Colonic mucosa (tissue), 4 donors: ENCODE results near the gene WDR77. TPM values are rescaled to one million over a fixed set of nuclear protein-coding genes. Genes with fewer than 3 reads are reported as not detected.

Experiments
- DNase-seq: peaks from one replicate; pipeline ENCODE4 v3.0.0-alpha.2; 2020
- H3K27ac ChIP-seq: fragments of 200-600 bp; one replicate; pipeline ENCODE4 v1.8.0; 2021
- H3K27me3 ChIP-seq: fragments of 200-600 bp; one replicate; pipeline ENCODE4 v1.8.0; 2021
- H3K36me3 ChIP-seq: fragments of 200-600 bp; one replicate; pipeline ENCODE4 v1.8.0; 2021
- H3K4me1 ChIP-seq: fragments of 200-600 bp; one replicate; pipeline ENCODE4 v1.8.0; 2021; ENCODE audit warnings: mild to moderate bottlenecking
- H3K4me3 ChIP-seq: fragments of 200-600 bp; one replicate; pipeline ENCODE4 v1.8.0; 2021
- H3K9ac ChIP-seq, 2 donors: one replicate each; pipeline ENCODE4 v1.7.0; 2013; ENCODE audit warnings: control low read depth in 2 of 2, low read depth in 2 of 2, low read length in 2 of 2
- H3K9me3 ChIP-seq: fragments of 200-600 bp; one replicate; pipeline ENCODE4 v1.8.0; 2021
- intact Hi-C: fragments of 100-400 bp; cut with DNase I; formaldehyde crosslinking; loops from one replicate; pipeline ENCODE4 v1.14.1; 2022
- total RNA-seq, 2 donors: library from RNA; stranded (reverse); fragmentation: NEBNext Ultra II Directional in 1 of 2; extraction: Animal tissue kit (Norgen Biotek cat#: 25700) in 1 of 2; gene quantifications; one replicate each; pipeline ENCODE4 v1.2.1, GENCODE V29; 2021
- TF ChIP-seq, protein P1 (sequence below): fragments of 200-600 bp; IDR thresholded peaks from one replicate; pipeline ENCODE4 v1.8.0; 2022; ENCODE audit warnings: antibody characterized with exemption, mild to moderate bottlenecking
- donor health status: healthy.
- donor health status: DM: no; HTN: no; CAD: no.
- donor health status: DM: no; HTN: no; CAD: no.

Gene WDR77
- total RNA-seq, 2 donors from 2014 or later, result 19.9 to 42.0 TPM

DNA sequence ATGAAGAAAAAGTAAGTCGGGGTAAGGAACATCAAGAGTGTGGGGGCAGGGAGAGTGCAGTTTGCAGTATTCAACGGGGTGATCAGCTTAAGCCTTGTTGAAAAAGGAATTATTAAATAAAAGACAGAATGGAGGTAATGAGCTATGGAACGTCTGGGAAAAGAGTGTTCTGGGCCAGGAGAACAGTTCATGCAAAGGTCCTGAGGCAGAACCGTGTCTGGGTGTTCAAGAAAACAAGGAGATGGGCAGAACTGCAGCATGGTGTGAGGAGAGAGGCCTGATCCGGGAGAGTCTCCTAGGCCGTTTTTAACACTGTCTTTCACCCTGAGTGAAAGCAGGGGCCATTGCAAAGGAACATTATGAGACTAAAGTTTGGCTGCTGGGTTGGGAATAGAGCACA, 41.8 kb downstream of the WDR77 start:
- Histone ChIP-seq H3K27ac (no peak overlapping the region), H3K4me3 (no peak overlapping the region), H3K36me3 (no peaks in the 10 kb centered on the region), H3K9ac (no peak overlapping the region), H3K9me3 (no peaks in the 10 kb centered on the region), H3K4me1 (no peaks in the 10 kb centered on the region), H3K27me3 (no peaks in the 10 kb centered on the region)
- TF ChIP-seq, protein P1, sequence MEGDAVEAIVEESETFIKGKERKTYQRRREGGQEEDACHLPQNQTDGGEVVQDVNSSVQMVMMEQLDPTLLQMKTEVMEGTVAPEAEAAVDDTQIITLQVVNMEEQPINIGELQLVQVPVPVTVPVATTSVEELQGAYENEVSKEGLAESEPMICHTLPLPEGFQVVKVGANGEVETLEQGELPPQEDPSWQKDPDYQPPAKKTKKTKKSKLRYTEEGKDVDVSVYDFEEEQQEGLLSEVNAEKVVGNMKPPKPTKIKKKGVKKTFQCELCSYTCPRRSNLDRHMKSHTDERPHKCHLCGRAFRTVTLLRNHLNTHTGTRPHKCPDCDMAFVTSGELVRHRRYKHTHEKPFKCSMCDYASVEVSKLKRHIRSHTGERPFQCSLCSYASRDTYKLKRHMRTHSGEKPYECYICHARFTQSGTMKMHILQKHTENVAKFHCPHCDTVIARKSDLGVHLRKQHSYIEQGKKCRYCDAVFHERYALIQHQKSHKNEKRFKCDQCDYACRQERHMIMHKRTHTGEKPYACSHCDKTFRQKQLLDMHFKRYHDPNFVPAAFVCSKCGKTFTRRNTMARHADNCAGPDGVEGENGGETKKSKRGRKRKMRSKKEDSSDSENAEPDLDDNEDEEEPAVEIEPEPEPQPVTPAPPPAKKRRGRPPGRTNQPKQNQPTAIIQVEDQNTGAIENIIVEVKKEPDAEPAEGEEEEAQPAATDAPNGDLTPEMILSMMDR, result no peak
- DNase-seq, result no peak
- intact Hi-C loops, result loop anchor here (10.0 kb wide), 1 partner anchor 382 kb away; no protein-coding TSS in a partner anchor

DNA sequence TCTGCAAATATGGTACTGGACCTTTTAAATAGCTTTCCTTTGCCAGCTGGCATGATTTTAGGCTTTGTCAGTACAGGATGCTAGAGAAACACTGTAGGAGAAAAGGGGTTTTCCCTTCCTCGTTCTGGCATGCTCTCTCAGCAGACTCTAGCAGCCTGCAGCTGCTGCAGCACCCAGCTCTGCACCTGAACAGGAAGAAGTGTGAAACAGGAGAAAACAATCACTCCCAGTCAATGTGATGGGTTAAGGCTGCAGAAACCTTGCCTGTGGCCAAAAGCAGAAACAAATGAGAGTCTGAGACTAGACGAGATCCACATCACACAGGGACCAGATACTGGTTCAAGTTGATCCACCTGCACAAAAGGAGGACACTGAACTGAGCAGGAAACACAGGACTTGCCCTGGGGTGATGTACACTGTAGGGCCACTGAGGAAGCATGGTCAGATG, 42.7 kb downstream of the WDR77 start:
- Histone ChIP-seq H3K4me1 (no peaks in the 10 kb centered on the region), H3K27me3 (no peaks in the 10 kb centered on the region), H3K9ac (no peak overlapping the region), H3K27ac (no peak overlapping the region), H3K4me3 (no peak overlapping the region), H3K36me3 (no peaks in the 10 kb centered on the region), H3K9me3 (no peaks in the 10 kb centered on the region)
- intact Hi-C loops, result loop anchor here (10.0 kb wide), 1 partner anchor 382 kb away; no protein-coding TSS in a partner anchor
- DNase-seq, result peak; percentile 19
- TF ChIP-seq, protein P1, result no peak

GRCh38 chr1:111404588-111404987, 44.5 kb downstream of the WDR77 start:
- no peak overlapping the region for H3K9ac ChIP-seq
- DNase-seq, result no peak
- H3K4me1 ChIP-seq, result no peaks in the 10 kb centered on the region
- intact Hi-C loops, result loop anchor here (5.0 to 10.0 kb wide), 2 partner anchors 182 to 380 kb away; no protein-coding TSS in a partner anchor
- H3K27ac ChIP-seq, result no peak overlapping the region
- H3K9me3 ChIP-seq, result no peaks in the 10 kb centered on the region
- H3K4me3 ChIP-seq, result no peak overlapping the region
- no peaks in the 10 kb centered on the region for H3K36me3 ChIP-seq
- TF ChIP-seq, protein P1, result no peak
- H3K27me3 ChIP-seq, result no peaks in the 10 kb centered on the region

- Histone ChIP-seq H3K9me3 (no peaks in the 10 kb centered on the region), H3K4me3 (no peak overlapping the region), H3K36me3 (no peaks in the 10 kb centered on the region), H3K27me3 (no peaks in the 10 kb centered on the region), H3K27ac (no peak overlapping the region), H3K9ac (no peak overlapping the region), H3K4me1 (no peaks in the 10 kb centered on the region)
- intact Hi-C loops, result loop anchor here (5.0 to 10.0 kb wide), 2 partner anchors 180 to 377 kb away; no protein-coding TSS in a partner anchor
- TF ChIP-seq, protein P1, result no peak
- no peak for DNase-seq
Observed at GRCh38 chr1:111402083-111402482, 47.0 kb downstream of the WDR77 start.

GRCh38 chr1:111399792-111400610, 49.1 kb downstream of the WDR77 start:
- Histone ChIP-seq H3K9ac (no peak overlapping the region), H3K4me3 (no peak overlapping the region), H3K4me1 (no peaks in the 10 kb centered on the region), H3K27me3 (no peaks in the 10 kb centered on the region), H3K36me3 (no peaks in the 10 kb centered on the region), H3K9me3 (no peaks in the 10 kb centered on the region), H3K27ac (no peak overlapping the region)
- DNase-seq, result peak; percentile 62
- TF ChIP-seq, protein P1, result peak; percentile 69
- intact Hi-C loops, result loop anchor here (5.0 to 10.0 kb wide), 2 partner anchors 178 to 375 kb away; no protein-coding TSS in a partner anchor
